ENCODE measurements around the gene HIP1. TPM values are rescaled to one million over a fixed set of nuclear protein-coding genes. Genes with fewer than 3 reads are reported as not detected.
"Not testable (repeated sequence)": the region's sequence is repeated elsewhere in the genome, so short reads cannot be mapped to it uniquely, and the experiment has no call there.

HIP1 gene
- total RNA-seq, 2 donors from 2014 or later: 3.0 to 7.8 TPM

DNA sequence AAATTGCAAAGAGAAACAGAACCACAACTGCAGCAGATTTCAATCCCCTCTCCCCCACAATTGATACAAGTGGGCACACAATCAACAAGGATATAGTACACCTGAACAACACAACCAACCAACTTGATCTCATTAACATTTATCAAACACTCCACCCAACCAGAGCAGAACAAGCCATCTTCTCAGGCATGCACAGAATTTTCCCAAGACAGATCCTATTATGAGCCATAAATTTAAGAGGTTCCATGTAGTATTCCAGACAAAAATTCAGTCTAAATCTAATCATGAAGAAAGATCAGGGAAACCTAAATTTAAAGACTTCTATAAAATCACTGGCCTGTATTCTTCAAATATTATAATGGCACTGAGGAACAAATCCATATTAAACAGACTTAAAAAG lies 217.0 kb downstream of the HIP1 start:
- Mint-ChIP-seq H3K36me3 (peaks cover 38 to 55% of the 10 kb centered on the region in 2 donors), H3K9me3 (peaks cover 4 to 11% of the 10 kb centered on the region in 2 donors)
- ATAC-seq; H3K27ac Mint-ChIP-seq; DNase-seq (ENCODE audit: low spot score in 2 of 2): not testable (repeated sequence)

DNA sequence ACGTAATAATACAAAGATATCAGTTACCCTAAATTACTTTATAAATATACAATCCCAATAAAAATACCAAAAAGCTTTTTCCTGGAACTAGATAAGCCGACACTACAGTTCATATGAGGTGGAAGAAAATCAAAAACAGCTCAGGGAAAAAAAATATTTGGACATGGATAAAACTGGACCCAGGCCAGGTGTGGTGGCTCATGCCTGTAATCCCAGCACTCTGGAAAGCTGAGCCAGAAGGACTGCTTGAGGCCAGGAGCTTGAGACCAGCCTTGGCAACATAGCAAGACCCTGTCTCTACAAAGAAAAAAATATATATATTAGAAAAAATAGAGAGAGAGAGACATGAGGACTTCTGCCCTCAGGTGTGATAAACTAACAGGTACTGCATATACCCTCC lies 219.9 kb downstream of the HIP1 start:
- Mint-ChIP-seq H3K36me3 (peaks cover 32 to 41% of the 10 kb centered on the region in 2 donors), H3K9me3 (peaks cover 4 to 11% of the 10 kb centered on the region in 2 donors)
- H3K27ac Mint-ChIP-seq; ATAC-seq; DNase-seq (ENCODE audit: low spot score in 2 of 2): not testable (repeated sequence)

DNA sequence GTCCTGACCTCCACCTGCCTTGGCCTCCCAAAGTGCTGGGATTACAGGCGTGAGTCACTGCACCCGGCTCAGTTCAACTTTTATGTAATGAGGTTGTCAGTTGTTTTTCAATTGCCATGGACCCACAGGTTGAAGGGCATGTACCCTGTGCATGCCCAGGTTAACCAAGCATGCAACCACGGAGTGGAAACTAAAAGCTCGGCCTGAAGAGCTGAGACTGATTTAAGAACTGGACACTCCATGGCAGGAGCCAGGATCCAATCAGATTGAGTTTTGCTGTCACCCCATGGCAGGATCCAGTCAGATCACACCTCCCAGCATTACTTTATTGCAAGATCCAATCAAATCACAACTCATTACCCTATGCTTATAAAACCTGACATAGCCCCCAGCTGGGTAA lies 229.7 kb downstream of the HIP1 start:
- not testable (repeated sequence) for H3K9me3 Mint-ChIP-seq; H3K36me3 Mint-ChIP-seq; H3K27ac Mint-ChIP-seq; ATAC-seq; DNase-seq (ENCODE audit: low spot score in 2 of 2)

DNA sequence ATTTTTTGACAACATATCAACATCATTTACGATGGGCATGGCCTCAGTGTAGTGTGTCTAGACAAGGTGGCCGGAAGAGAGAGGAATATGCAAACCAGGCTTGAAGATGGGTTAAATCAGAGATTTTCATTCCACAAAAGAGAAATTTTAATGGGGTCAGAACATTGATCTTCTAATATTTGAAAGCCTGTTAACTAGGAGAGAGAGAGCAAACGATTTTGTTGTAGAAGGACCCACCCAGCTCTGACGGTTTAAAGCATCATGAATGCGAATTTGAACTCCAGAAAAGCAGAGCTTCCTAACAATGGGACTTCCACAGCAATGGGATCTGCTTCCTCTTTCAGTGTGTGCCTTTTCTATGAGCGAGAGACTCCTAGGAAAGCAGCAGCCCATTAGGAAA lies 246.7 kb downstream of the HIP1 start, which contains the start of gene SPDYE5:
Gene SPDYE5, plus strand, starts transcription at position 301 of the 400 bp plus-strand sequence. CDS start 1,728 bp downstream, outside the sequence.
- H3K36me3 Mint-ChIP-seq; DNase-seq (ENCODE audit: low spot score in 2 of 2); H3K27ac Mint-ChIP-seq; ATAC-seq; H3K9me3 Mint-ChIP-seq: not testable (repeated sequence)

DNA sequence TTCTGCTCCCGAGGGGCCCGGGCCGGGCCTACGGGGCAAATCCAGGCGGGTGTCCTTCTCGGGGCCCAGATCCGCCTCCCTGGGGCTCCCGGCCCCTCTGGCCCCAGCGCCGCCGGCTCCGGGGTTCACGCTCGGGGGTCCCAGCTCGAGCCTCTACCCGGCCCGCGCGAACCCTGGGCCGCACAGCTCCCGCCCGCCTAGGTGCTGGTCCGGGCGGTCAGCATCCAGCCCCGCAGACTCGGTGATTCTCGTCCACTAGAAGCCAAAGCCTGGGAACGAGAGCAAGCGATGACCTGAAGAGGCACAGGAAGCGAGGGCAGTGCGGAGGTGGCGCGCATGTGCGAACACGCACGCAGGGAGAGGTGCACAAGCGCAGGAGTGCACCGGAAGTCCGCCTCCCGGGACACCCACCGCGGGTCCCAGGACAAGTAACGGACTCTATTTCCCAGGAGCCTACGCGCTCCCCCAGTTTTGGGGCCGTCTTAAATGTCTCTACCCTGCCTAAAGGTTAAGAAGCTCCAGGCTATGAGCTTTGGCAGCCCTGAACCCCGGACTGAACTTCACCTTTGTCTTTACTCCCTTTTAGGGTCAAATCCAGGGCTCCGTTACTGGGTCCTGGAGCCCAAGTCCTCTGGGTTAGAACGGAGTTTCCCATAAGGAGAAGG lies 252.6 kb downstream of the HIP1 start, which contains the start of gene POM121C:
Gene POM121C, minus strand, starts transcription at position 321 of the 665 bp plus-strand sequence. CDS start 44,803 bp downstream, outside the sequence.
- H3K27ac Mint-ChIP-seq: peak within 1 kb of the TSS; percentile 88 to 91
- H3K9me3 Mint-ChIP-seq: not testable (repeated sequence)
- peak; percentile 100 for ATAC-seq
- peak; percentile 81 to 89 for DNase-seq (ENCODE audit: low spot score in 2 of 2)
- H3K36me3 Mint-ChIP-seq: peaks cover 0 to 15% of the 10 kb centered on the region in 2 donors

DNA sequence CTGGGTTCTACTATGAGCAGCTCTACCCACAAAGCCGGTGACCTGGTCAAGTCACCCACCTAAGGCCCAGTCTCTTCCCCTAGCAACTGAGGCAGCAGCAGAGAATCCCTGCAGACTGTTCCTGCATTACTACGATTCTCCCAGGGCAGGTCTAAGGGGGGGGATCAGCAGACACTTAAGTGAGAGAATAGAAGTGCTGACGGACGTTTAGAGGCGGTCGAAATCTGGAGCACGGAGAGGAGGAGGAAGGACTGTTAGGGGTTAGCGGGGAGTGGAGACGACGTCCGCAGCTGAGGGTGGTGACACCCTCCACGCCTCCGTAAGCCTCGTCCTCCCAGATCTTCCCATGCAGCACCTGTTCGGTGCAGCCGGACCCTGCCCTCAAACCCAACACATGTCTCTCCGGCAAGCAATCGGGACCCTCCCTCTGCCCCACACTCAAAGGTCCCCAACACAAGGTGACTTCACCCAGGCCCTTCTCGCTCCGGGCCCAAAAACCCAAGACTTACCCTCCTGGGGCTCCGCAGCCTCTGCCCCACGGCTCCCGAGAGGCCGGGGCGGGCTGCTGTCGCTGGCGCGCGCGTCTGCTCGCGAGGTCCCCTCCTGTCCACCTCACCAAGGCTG lies 253.3 kb downstream of the HIP1 start:
- Mint-ChIP-seq H3K27ac (peak overlapping the region; percentile 88 to 91), H3K36me3 (peaks cover 0 to 15% of the 10 kb centered on the region in 2 donors)
- DNase-seq (ENCODE audit: low spot score in 2 of 2) (peak in 1 of 2 donors; percentile 5), ATAC-seq (peak in 1 of 2 donors; percentile 10)
- not testable (repeated sequence) for H3K9me3 Mint-ChIP-seq

Other genes with a start within 250 kb of the HIP1 start
- not detected for gene SPDYE5, start 246.6 kb downstream of the HIP1 start, total RNA-seq
- gene CCL26, start 33.3 kb upstream of the HIP1 start, total RNA-seq: not detected
- not detected for gene CCL24, start 74.9 kb upstream of the HIP1 start, total RNA-seq
- gene RHBDD2, start 140.1 kb upstream of the HIP1 start, total RNA-seq: 10 to 100 TPM; 14.5 to 26.3 TPM
- gene POR, start 176.2 kb upstream of the HIP1 start, total RNA-seq: 10 to 100 TPM; 22.7 to 40.9 TPM